Measurements from ENCODE around the gene RDH13.
"Not testable (repeated sequence)": the region's sequence is repeated elsewhere in the genome, so short reads cannot be mapped to it uniquely, and the experiment has no call there.

The RDH13 gene

GRCh38 chr19:55041244-55041626 lies 21.7 kb downstream of the RDH13 start:
- Histone ChIP-seq H3K36me3 (ENCODE audit: insufficient read depth) (no peaks in the 10 kb centered on the region), H3K4me2 (no peak overlapping the region), H2AFZ (ENCODE audit: low read depth) (no peak overlapping the region), H3K4me1 (ENCODE audit: low read depth, poor library complexity, severe bottlenecking) (no peaks in the 10 kb centered on the region), H4K20me1 (ENCODE audit: insufficient read depth) (no peaks in the 10 kb centered on the region), H3K9ac (no peak overlapping the region), H3K27ac (no peak overlapping the region), H3K79me2 (ENCODE audit: insufficient read depth, low read depth) (no peaks in the 10 kb centered on the region), H3K4me3 (IDR thresholded peaks at IDR 0.05; ENCODE audit: insufficient read depth, low read depth, low read length) (no peak overlapping the region), H3K27me3 (ENCODE audit: insufficient read depth, low read depth) (no peaks in the 10 kb centered on the region)
- no peak for TF ChIP-seq CTCF (conservative IDR thresholded peaks at IDR 0.05; ENCODE audit: low read depth, low read length)

DNA sequence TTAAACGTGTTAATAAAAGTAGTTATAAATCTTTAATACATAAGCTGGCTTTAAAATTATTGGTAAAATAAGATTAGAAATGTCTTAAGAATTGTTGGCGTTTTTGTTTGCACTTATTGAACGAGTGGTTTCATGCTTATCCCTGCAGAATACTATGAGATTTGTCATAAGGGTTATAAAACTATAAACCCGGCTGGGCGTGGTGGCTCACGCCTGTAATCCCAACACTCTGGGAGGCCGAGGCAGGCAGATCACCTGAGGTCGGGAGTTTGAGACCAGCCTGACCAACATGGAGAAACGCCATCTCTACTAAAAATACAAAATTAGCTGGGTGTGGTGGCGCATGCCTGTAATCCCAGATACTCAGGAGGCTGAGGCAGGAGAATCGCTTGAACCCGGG lies 22.3 kb downstream of the RDH13 start:
- H3K27me3 ChIP-seq (ENCODE audit: insufficient read depth, low read depth); H3K79me2 ChIP-seq (ENCODE audit: insufficient read depth, low read depth); H4K20me1 ChIP-seq (ENCODE audit: insufficient read depth); H3K9ac ChIP-seq; H3K36me3 ChIP-seq (ENCODE audit: insufficient read depth); H3K4me3 ChIP-seq (IDR thresholded peaks at IDR 0.05; ENCODE audit: insufficient read depth, low read depth, low read length); H3K27ac ChIP-seq; H3K4me1 ChIP-seq (ENCODE audit: low read depth, poor library complexity, severe bottlenecking); H3K4me2 ChIP-seq; H2AFZ ChIP-seq (ENCODE audit: low read depth): not testable (repeated sequence)

DNA sequence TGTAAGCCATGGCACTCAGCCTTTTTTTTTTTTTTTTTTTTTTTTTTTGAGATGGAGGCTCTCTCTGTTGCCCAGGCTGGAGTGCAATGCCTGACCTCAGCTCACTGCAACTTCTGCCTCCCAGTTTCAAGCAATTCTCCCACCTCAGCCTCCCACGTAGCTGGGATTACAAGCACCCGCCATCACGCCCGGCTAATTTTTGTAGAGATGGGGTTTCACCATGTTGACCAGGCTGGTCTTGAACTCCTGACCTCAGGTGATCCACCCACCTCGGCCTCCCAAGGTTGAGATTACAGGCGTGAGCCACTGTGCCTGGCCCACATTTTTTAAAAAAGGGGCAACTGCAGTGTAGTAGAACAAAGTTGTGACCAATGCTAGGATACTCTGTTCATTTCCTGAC lies 25.3 kb downstream of the RDH13 start:
- not testable (repeated sequence) for H3K27ac ChIP-seq; H3K4me1 ChIP-seq (ENCODE audit: low read depth, poor library complexity, severe bottlenecking); H2AFZ ChIP-seq (ENCODE audit: low read depth); H3K36me3 ChIP-seq (ENCODE audit: insufficient read depth); H3K4me3 ChIP-seq (IDR thresholded peaks at IDR 0.05; ENCODE audit: insufficient read depth, low read depth, low read length); H4K20me1 ChIP-seq (ENCODE audit: insufficient read depth); H3K4me2 ChIP-seq; H3K27me3 ChIP-seq (ENCODE audit: insufficient read depth, low read depth); H3K9ac ChIP-seq; H3K79me2 ChIP-seq (ENCODE audit: insufficient read depth, low read depth)

- H3K27ac ChIP-seq = no peak overlapping the region
- no peaks in the 10 kb centered on the region for H3K27me3 ChIP-seq (ENCODE audit: insufficient read depth, low read depth)
- no peaks in the 10 kb centered on the region for H3K79me2 ChIP-seq (ENCODE audit: insufficient read depth, low read depth)
- H3K4me1 ChIP-seq (ENCODE audit: low read depth, poor library complexity, severe bottlenecking) = no peaks in the 10 kb centered on the region
- no peak for TF ChIP-seq CTCF (conservative IDR thresholded peaks at IDR 0.05; ENCODE audit: low read depth, low read length)
- no peak overlapping the region for H3K4me2 ChIP-seq
- no peak overlapping the region for H2AFZ ChIP-seq (ENCODE audit: low read depth)
- no peak overlapping the region for H3K9ac ChIP-seq
- H4K20me1 ChIP-seq (ENCODE audit: insufficient read depth) = no peaks in the 10 kb centered on the region
- H3K4me3 ChIP-seq (IDR thresholded peaks at IDR 0.05; ENCODE audit: insufficient read depth, low read depth, low read length) = no peak overlapping the region
- no peaks in the 10 kb centered on the region for H3K36me3 ChIP-seq (ENCODE audit: insufficient read depth)
Observed at GRCh38 chr19:55036058-55036457, 26.9 kb downstream of the RDH13 start.

- no peaks in the 10 kb centered on the region for H3K79me2 ChIP-seq (ENCODE audit: insufficient read depth, low read depth)
- no peaks in the 10 kb centered on the region for H4K20me1 ChIP-seq (ENCODE audit: insufficient read depth)
- H3K9ac ChIP-seq = no peak overlapping the region
- H3K27me3 ChIP-seq (ENCODE audit: insufficient read depth, low read depth) = no peaks in the 10 kb centered on the region
- H3K36me3 ChIP-seq (ENCODE audit: insufficient read depth) = no peaks in the 10 kb centered on the region
- no peak overlapping the region for H3K4me3 ChIP-seq (IDR thresholded peaks at IDR 0.05; ENCODE audit: insufficient read depth, low read depth, low read length)
- no peak overlapping the region for H3K27ac ChIP-seq
- H2AFZ ChIP-seq (ENCODE audit: low read depth) = no peak overlapping the region
- TF ChIP-seq CTCF (conservative IDR thresholded peaks at IDR 0.05; ENCODE audit: low read depth, low read length) = no peak
- no peak overlapping the region for H3K4me2 ChIP-seq
- no peaks in the 10 kb centered on the region for H3K4me1 ChIP-seq (ENCODE audit: low read depth, poor library complexity, severe bottlenecking)
Observed at GRCh38 chr19:55034751-55035150, 28.2 kb downstream of the RDH13 start.

DNA sequence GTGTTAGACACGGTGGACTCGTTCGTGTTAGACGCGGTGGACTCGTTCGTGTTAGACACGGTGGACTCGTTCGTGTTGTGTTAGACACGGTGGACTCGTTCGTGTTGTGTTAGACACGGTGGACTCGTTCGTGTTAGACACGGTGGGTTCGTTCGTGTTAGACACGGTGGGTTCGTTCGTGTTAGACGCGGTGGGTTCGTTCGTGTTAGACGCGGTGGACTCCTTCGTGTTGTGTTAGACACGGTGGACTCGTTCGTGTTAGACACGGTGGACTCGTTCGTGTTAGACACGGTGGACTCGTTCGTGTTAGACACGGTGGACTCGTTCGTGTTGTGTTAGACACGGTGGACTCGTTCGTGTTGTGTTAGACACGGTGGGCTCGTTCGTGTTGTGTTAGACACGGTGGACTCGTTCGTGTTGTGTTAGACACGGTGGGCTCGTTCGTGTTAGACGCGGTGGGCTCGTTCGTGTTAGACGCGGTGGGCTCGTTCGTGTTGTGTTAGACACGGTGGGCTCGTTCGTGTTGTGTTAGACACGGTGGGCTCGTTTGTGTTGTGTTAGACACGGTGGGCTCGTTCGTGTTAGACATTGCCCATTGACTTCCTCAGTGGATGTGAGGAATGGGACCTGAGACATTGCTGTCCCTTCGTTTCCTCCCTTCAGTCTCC lies 29.8 kb downstream of the RDH13 start:
- not testable (repeated sequence) for H3K4me3 ChIP-seq (IDR thresholded peaks at IDR 0.05; ENCODE audit: insufficient read depth, low read depth, low read length); H4K20me1 ChIP-seq (ENCODE audit: insufficient read depth); H3K4me2 ChIP-seq; H3K9ac ChIP-seq; H3K4me1 ChIP-seq (ENCODE audit: low read depth, poor library complexity, severe bottlenecking); H3K27ac ChIP-seq; H3K79me2 ChIP-seq (ENCODE audit: insufficient read depth, low read depth); H3K27me3 ChIP-seq (ENCODE audit: insufficient read depth, low read depth); H2AFZ ChIP-seq (ENCODE audit: low read depth); H3K36me3 ChIP-seq (ENCODE audit: insufficient read depth)

All from KMS-11 (cell line).